Cardiac muscle cell (in vitro differentiated cells and primary cell): ENCODE results near the gene EPHA1. TPM values are rescaled to one million over a fixed set of nuclear protein-coding genes. Genes with fewer than 3 reads are reported as not detected.
A peak's percentile ranks its signal among the peaks of the same experiment; 100 is the strongest.

Source experiments
- DNase-seq, 2 donors: peaks; one replicate each; pipeline versions ENCODE4 v3.0.0 to v3.0.0-alpha.2; 2010 to 2017; ENCODE audit warnings: low read depth in 1 of 2, low spot score in 1 of 2
- H3K27ac ChIP-seq: fragments of 200-600 bp; sonication (generic); 2 replicates; pipeline ENCODE4 v1.5.1; 2016
- H3K27me3 ChIP-seq: fragments of 200-600 bp; sonication (generic); 2 replicates; pipeline ENCODE4 v1.6.0; 2016; ENCODE audit warnings: control low read depth
- H3K36me3 ChIP-seq: fragments of 200-600 bp; sonication (generic); 2 replicates; pipeline ENCODE4 v1.5.1; 2016; ENCODE audit warnings: control low read depth
- H3K4me1 ChIP-seq: fragments of 200-600 bp; sonication (generic); 2 replicates; pipeline ENCODE4 v1.8.1; 2017; ENCODE audit warnings: low read depth, mild to moderate bottlenecking, mixed run types
- H3K4me3 ChIP-seq: fragments of 200-600 bp; sonication (generic); 2 replicates; pipeline ENCODE4 v1.5.1; 2016; ENCODE audit warnings: mild to moderate bottlenecking
- H3K9me3 ChIP-seq: fragments of 200-600 bp; sonication (generic); 2 replicates; pipeline ENCODE4 v1.5.1; 2017; ENCODE audit warnings: low read depth, mild to moderate bottlenecking, control low read depth
- polyA plus RNA-seq: library from polyadenylated mRNA; unstranded; fragments of >200 nt; fragmentation: Nextera tagmentation; extraction: Ambion mirVana; gene quantifications from 2 replicates; pipeline ENCODE4 v1.2.1, GENCODE V29; 2016
- total RNA-seq: library from RNA; depleted of rRNA; stranded (reverse); fragments of >200 nt; gene quantifications from 2 replicates; pipeline ENCODE4 v1.2.3, GENCODE V29; 2016
- TF ChIP-seq, protein P1 (sequence below): IDR thresholded peaks from 2 replicates; pipeline ENCODE4 v1.5.1; 2012; ENCODE audit warnings: low read depth, mild to moderate bottlenecking, low read length

Gene EPHA1
- total and polyA plus RNA-seq, 2 experiments from 2014 or later: 0.30 to 1.8 TPM

DNA sequence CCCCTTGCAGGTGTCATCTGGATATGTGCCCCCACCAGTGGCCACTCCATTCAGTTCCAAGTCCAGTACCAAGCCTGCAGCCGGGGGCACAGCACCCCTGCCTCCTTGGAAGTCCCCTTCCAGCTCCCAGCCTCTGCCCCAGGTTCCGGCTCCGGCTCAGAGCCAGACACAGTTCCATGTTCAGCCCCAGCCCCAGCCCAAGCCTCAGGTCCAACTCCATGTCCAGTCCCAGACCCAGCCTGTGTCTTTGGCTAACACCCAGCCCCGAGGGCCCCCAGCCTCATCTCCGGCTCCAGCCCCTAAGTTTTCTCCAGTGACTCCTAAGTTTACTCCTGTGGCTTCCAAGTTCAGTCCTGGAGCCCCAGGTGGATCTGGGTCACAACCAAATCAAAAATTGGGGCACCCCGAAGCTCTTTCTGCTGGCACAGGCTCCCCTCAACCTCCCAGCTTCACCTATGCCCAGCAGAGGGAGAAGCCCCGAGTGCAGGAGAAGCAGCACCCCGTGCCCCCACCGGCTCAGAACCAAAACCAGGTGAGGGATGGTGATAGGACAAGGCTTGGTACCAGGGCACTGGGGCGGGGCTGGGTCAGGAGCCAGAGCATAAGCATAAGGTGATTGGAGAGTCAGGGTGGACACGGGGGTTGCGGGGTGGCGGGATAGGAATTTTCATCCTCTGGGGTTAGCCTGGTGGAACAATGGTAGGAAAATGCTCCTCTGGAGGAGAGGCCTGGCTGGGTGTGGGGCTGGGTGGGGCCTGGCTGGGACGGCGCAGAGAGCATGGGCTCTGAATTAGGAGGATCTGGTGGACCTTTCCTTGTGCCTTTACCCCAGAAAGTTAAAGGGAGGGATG, 25.6 kb downstream of the EPHA1 start:
- no peak overlapping the region for H3K27ac ChIP-seq
- peaks cover 4% of the 10 kb centered on the region for H3K36me3 ChIP-seq
- no peaks in the 10 kb centered on the region for H3K27me3 ChIP-seq
- DNase-seq: peak in 1 of 2 donors; percentile 17
- H3K4me1 ChIP-seq: peaks cover 18% of the 10 kb centered on the region
- no peak overlapping the region for H3K4me3 ChIP-seq
- TF ChIP-seq, protein P1, sequence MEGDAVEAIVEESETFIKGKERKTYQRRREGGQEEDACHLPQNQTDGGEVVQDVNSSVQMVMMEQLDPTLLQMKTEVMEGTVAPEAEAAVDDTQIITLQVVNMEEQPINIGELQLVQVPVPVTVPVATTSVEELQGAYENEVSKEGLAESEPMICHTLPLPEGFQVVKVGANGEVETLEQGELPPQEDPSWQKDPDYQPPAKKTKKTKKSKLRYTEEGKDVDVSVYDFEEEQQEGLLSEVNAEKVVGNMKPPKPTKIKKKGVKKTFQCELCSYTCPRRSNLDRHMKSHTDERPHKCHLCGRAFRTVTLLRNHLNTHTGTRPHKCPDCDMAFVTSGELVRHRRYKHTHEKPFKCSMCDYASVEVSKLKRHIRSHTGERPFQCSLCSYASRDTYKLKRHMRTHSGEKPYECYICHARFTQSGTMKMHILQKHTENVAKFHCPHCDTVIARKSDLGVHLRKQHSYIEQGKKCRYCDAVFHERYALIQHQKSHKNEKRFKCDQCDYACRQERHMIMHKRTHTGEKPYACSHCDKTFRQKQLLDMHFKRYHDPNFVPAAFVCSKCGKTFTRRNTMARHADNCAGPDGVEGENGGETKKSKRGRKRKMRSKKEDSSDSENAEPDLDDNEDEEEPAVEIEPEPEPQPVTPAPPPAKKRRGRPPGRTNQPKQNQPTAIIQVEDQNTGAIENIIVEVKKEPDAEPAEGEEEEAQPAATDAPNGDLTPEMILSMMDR: no peak
- H3K9me3 ChIP-seq: no peaks in the 10 kb centered on the region

DNA sequence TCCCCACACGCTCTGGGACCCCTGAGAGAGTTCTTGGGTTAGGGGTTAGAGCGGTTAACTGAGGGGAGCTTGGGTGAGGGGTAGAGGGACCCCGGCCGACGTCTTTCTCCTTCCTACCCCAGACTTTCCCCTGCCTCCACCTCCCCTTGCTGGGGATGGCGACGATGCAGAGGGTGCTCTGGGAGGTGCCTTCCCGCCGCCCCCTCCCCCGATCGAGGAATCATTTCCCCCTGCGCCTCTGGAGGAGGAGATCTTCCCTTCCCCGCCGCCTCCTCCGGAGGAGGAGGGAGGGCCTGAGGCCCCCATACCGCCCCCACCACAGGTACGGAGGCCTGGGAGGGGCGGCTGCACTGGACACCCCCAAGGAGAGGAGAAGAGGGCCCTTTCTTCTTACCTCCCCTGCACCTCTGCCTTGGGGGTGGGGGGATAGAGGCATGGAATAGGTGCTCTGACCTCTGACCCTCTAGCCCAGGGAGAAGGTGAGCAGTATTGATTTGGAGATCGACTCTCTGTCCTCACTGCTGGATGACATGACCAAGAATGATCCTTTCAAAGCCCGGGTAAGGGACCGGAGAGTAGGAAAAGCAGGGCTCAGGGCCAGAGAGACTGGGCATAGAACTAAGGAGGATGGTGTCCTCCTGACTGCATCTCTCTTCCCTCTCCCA, 26.4 kb downstream of the EPHA1 start:
- Histone ChIP-seq H3K9me3 (no peaks in the 10 kb centered on the region), H3K4me1 (peaks cover 18% of the 10 kb centered on the region), H3K27ac (no peak overlapping the region), H3K36me3 (no peaks in the 10 kb centered on the region), H3K4me3 (peak overlapping the region; percentile 94), H3K27me3 (no peaks in the 10 kb centered on the region)
- TF ChIP-seq, protein P1: no peak
- peak in 1 of 2 donors; percentile 22 for DNase-seq

- H3K4me3 ChIP-seq: peak overlapping the region; percentile 94
- H3K27ac ChIP-seq: peak overlapping the region; percentile 99
- no peaks in the 10 kb centered on the region for H3K27me3 ChIP-seq
- TF ChIP-seq, protein P1: no peak
- peak; percentile 68 to 91 for DNase-seq
- no peaks in the 10 kb centered on the region for H3K9me3 ChIP-seq
- H3K4me1 ChIP-seq: peaks cover 18% of the 10 kb centered on the region
- no peaks in the 10 kb centered on the region for H3K36me3 ChIP-seq
Measured at GRCh38 chr7:143381427-143382125, 27.1 kb downstream of the EPHA1 start.

DNA sequence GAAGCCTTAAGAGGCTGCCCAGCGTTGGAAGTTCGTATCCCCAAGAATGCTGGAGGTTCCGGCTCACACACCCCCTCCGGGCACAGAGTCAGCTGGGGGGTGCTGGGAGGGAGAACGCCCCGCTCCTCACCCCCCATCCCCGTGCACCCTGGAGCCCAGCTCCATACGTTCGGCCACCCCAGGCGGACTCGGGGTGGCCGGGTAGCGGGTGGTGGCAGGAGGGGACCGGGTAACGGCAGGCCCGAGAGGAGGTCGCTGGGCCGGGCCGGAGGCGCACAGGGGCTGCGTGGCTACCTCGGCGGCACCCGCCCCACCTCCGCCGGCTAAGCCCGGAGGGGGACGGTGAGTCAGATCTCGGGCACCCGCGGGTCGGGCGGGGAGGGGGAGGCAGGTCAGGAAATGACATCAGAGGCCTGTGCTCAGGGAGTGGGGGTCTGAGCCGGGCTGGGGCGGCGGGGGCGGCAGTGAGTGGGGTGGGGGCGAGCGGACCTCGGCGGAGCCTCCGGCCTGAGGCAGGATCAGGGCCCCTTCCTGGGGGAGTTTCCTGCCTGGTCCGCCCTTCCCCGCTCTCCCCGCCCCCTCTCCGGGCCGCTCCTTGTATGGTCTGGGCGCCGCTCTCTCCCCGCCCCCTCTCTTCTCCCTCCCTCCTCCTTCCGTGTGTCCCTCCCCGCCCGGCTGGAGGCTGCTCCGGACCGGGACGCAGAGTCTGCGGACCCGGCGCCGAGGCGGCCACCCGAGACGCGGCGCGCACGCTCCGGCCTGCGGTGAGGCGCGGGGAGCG, 27.8 kb downstream of the EPHA1 start, which contains the start of gene ZYX:
ZYX (plus strand) TSS at position 700 of the 781 bp plus-strand sequence. CDS start 227 bp downstream, outside the sequence.
- no peaks in the 10 kb centered on the region for H3K9me3 ChIP-seq
- H3K27me3 ChIP-seq: no peaks in the 10 kb centered on the region
- TF ChIP-seq, protein P1: no peak
- H3K36me3 ChIP-seq: no peaks in the 10 kb centered on the region
- peak; percentile 96 to 99 for DNase-seq
- peak within 1 kb of the TSS; percentile 94 for H3K4me3 ChIP-seq
- peak within 1 kb of the TSS; percentile 99 for H3K27ac ChIP-seq
- peaks cover 18% of the 10 kb centered on the region for H3K4me1 ChIP-seq

DNA sequence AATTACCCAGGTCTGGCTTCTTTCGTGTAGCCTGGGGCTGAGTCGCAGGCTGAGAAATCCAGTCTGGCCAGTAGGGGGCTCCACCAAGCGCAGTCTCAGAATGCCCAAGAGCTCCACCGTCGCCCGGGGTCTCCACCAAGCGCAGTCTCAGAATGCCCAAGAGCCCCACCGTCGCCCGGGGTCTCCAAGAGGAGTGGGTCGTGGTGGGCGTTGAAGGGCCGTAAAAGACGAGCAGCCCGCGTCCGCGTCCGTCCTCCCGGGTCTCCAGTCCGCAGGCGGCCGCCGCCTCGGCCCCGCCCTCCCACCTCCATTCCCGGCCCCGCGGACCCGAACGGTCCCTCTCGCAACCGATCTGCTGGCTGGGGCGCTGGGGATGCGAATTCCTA, 28.4 kb downstream of the EPHA1 start:
- TF ChIP-seq, protein P1: peak; percentile 90
- Histone ChIP-seq H3K4me3 (peak overlapping the region; percentile 94), H3K27me3 (no peaks in the 10 kb centered on the region), H3K9me3 (no peaks in the 10 kb centered on the region), H3K27ac (peak overlapping the region; percentile 99), H3K36me3 (no peaks in the 10 kb centered on the region), H3K4me1 (peaks cover 18% of the 10 kb centered on the region)
- DNase-seq: peak; percentile 90 to 92
